H1 (cell line): ENCODE data around the gene ERICH2. TPM values are rescaled to one million over a fixed set of nuclear protein-coding genes. Genes with fewer than 3 reads are reported as not detected.

ENCODE experiments used
- CTBP2 ChIP-seq: IDR thresholded peaks from 2 replicates; pipeline ENCODE4 v1.7.0; 2011; ENCODE audit warnings: borderline replicate concordance, mild to moderate bottlenecking, moderate library complexity, mixed read lengths, low read length; ENCODE audit not compliant: insufficient read depth, insufficient read length
- EGR1 ChIP-seq: IDR thresholded peaks from 2 replicates; pipeline ENCODE4 v1.6.1; 2011; ENCODE audit warnings: low read depth, low read length, borderline replicate concordance
- HDAC2 ChIP-seq, 2 experiments: fragments of 300-600 bp in 1 of 2; sonication (generic) in 1 of 2; IDR thresholded peaks; 2 replicates each; pipeline ENCODE4 v1.6.1; 2011 to 2012; ENCODE audit warnings: low read depth in 2 of 2, low read length in 2 of 2, mild to moderate bottlenecking in 2 of 2, moderate library complexity in 2 of 2, borderline replicate concordance in 1 of 2, inconsistent platforms in 1 of 2
- KDM1A ChIP-seq: fragments of 200-600, 300-600 bp; sonication (generic); IDR thresholded peaks from 2 replicates; pipeline ENCODE4 v1.7.1; 2016; ENCODE audit warnings: mild to moderate bottlenecking, low read length, borderline replicate concordance
- SP2 ChIP-seq: IDR thresholded peaks from 2 replicates; pipeline ENCODE4 v1.6.1; 2012; ENCODE audit warnings: mild to moderate bottlenecking, low read length, inconsistent platforms
- TAF7 ChIP-seq: optimal IDR thresholded peaks from 2 replicates; pipeline ENCODE3; 2011; ENCODE audit warnings: low read depth, mild to moderate bottlenecking, inconsistent platforms, low read length, moderate library complexity, borderline replicate concordance
- TBP ChIP-seq: IDR thresholded peaks from 2 replicates; pipeline ENCODE4 v1.6.1; 2011; ENCODE audit warnings: low read depth, low read length, improper control_type of control experiment
- polyA plus RNA-seq, 7 experiments: library from polyadenylated mRNA; depleted of rRNA in 3 of 7; stranded (reverse) in 5 of 7; unstranded in 2 of 7; fragments of >200 nt in 5 of 7; fragments of 200-250 nt in 2 of 7; gene quantifications; 1 replicate in 5 of 7; 2 replicates in 1 of 7; 4 replicates in 1 of 7; pipeline versions ENCODE4 v1.2.1 to v1.2.3, GENCODE V29; 2011 to 2013; ENCODE audit warnings: missing spikeins in 2 of 7, mixed read lengths in 2 of 7
- total RNA-seq: library from RNA; stranded (reverse); fragmentation: NEBNext Ultra II Directional; extraction: Animal tissue kit (Norgen Biotek cat#: 25700); gene quantifications from 2 replicates; pipeline ENCODE4 v1.2.1, GENCODE V29; 2021

The ERICH2 gene
- total and polyA plus RNA-seq, 2 of the 8 experiments (the other 6 are each of a cell fraction or from before 2014, with no cell fraction given) = 0.20 to 2.1 TPM

DNA sequence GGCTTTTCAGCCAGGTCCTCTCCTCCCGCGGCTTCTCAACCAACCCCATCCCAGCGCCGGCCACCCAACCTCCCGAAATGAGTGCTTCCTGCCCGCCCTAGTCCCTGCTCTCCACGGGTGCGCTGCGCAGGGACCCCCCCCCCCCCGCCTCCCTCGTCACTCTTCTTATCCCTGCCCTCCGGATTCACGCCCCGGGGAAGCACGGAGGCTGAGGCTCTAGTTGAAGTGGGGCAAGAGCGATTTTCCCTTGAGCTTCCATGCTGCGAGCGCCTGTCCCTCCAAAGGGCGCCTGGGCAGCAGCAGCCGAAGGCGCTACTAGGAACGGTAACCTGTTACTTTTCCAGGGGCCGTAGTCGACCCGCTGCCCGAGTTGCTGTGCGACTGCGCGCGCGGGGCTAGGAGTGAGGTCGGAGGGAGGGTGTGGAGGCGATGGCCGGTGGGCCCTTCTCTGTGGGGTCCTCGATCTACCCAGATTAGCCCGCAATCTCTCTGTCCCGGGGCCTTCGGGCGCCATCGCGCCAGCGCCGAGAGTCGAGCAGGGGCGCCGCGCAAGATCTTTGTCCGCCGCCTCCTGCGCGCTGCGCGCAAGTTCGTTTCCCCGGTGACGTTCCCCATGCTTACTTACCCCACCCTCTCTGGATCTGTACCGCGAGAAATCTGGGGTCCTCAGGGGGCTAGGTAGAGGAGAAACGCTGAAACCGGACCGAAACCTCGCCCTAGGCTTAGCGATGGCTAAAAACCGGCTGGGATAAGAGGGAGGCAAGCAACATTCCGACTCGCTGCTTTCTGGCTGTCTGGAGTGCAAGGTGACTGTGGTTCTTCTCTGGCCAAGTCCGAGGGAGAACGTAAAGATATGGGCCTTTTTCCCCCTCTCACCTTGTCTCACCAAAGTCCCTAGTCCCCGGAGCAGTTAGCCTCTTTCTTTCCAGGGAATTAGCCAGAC, 47.2 kb downstream of the ERICH2 start (continued):
- no peak for TF ChIP-seq CTBP2
- no peak for TF ChIP-seq TAF7
- TF ChIP-seq KDM1A = no peak
- TF ChIP-seq SP2 = no peak
- no peak for TF ChIP-seq TBP
- no peak; a peak in 1 of 4 replicates for TF ChIP-seq HDAC2 (IDR thresholded peaks at IDR 0.05; ENCODE audit: borderline replicate concordance in 1 of 2, low read depth in 2 of 2, low read length in 2 of 2)
- no peak for TF ChIP-seq EGR1
